Neural cell (in vitro differentiated cells): ENCODE measurements around the gene IFNL4.

Experiments used
- EP300 ChIP-seq: fragments of 450-650 bp; conservative IDR thresholded peaks from 2 replicates; pipeline ENCODE4 v1.6.1; 2014; ENCODE audit warnings: antibody characterized with exemption, mild to moderate bottlenecking, moderate library complexity; ENCODE audit not compliant: poor library complexity, severe bottlenecking
- EZH2 ChIP-seq: fragments of 200-600, 300-800 bp; shearing (Covaris generic), sonication (generic); IDR thresholded peaks from 2 replicates; pipeline ENCODE4 v1.6.1; 2014; ENCODE audit warnings: antibody characterized with exemption, low read length, borderline replicate concordance, mild to moderate bottlenecking; ENCODE audit not compliant: insufficient read depth, poor library complexity, severe bottlenecking
- POLR2AphosphoS5 ChIP-seq: IDR thresholded peaks from 2 replicates; pipeline ENCODE4 v1.6.1; 2012
- REST ChIP-seq: IDR thresholded peaks from 2 replicates; pipeline ENCODE4 v1.6.1; 2012; ENCODE audit warnings: borderline replicate concordance
- SMC3 ChIP-seq: fragments of 450-650 bp; conservative IDR thresholded peaks from 2 replicates; pipeline ENCODE4 v1.6.1; 2014; ENCODE audit warnings: antibody characterized with exemption, mild to moderate bottlenecking, moderate library complexity; ENCODE audit not compliant: poor library complexity
- TAF1 ChIP-seq: IDR thresholded peaks from 2 replicates; pipeline ENCODE4 v1.6.1; 2012; ENCODE audit warnings: low read depth
- TF ChIP-seq, protein P1 (sequence below): fragments of 450-650 bp; IDR thresholded peaks from 2 replicates; pipeline ENCODE4 v1.5.1; 2014; ENCODE audit warnings: antibody characterized with exemption, mild to moderate bottlenecking, moderate library complexity; ENCODE audit not compliant: poor library complexity, severe bottlenecking

GRCh38 chr19:39270036-39270871, 21.6 kb upstream of the IFNL4 start:
- TF ChIP-seq POLR2AphosphoS5 = no peak
- no peak for TF ChIP-seq SMC3
- TF ChIP-seq, protein P1, sequence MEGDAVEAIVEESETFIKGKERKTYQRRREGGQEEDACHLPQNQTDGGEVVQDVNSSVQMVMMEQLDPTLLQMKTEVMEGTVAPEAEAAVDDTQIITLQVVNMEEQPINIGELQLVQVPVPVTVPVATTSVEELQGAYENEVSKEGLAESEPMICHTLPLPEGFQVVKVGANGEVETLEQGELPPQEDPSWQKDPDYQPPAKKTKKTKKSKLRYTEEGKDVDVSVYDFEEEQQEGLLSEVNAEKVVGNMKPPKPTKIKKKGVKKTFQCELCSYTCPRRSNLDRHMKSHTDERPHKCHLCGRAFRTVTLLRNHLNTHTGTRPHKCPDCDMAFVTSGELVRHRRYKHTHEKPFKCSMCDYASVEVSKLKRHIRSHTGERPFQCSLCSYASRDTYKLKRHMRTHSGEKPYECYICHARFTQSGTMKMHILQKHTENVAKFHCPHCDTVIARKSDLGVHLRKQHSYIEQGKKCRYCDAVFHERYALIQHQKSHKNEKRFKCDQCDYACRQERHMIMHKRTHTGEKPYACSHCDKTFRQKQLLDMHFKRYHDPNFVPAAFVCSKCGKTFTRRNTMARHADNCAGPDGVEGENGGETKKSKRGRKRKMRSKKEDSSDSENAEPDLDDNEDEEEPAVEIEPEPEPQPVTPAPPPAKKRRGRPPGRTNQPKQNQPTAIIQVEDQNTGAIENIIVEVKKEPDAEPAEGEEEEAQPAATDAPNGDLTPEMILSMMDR = no peak
- TF ChIP-seq EZH2 = no peak
- no peak for TF ChIP-seq TAF1
- TF ChIP-seq EP300 = no peak
- no peak for TF ChIP-seq REST
